Prostate gland (tissue), 2 donors: Measurements from ENCODE around the gene ZNF322. TPM values are rescaled to one million over a fixed set of nuclear protein-coding genes. Genes with fewer than 3 reads are reported as not detected.

Experiments used
- DNase-seq: peaks from one replicate; pipeline ENCODE4 v3.0.0-alpha.2; 2019; ENCODE audit warnings: low spot score
- H3K27ac ChIP-seq, 2 donors: fragments of 200-600 bp; sonication (generic); 2 replicates each; pipeline ENCODE4 v1.5.1; 2017 to 2019
- H3K27me3 ChIP-seq: fragments of 200-600 bp; sonication (generic); replicated peaks from 2 replicates; pipeline ENCODE4 v1.5.1; 2019; ENCODE audit not compliant: insufficient read depth
- H3K36me3 ChIP-seq, 2 donors: fragments of 200-600 bp; sonication (generic); 1 replicate in 1 of 2; 2 replicates in 1 of 2; pipeline versions ENCODE4 v1.5.1 to v1.8.1; 2017 to 2019
- H3K4me1 ChIP-seq: fragments of 200-600 bp; sonication (generic); replicated peaks from 2 replicates; pipeline ENCODE4 v1.5.1; 2019
- H3K4me3 ChIP-seq, 2 donors: fragments of 200-600 bp; sonication (generic); 2 replicates each; pipeline ENCODE4 v1.5.1; 2017 to 2019
- H3K9me3 ChIP-seq: fragments of 200-600 bp; sonication (generic); 2 replicates; pipeline ENCODE4 v1.5.1; 2017
- CTCF ChIP-seq, 4 experiments: fragments of 200-600 bp in 2 of 4; fragments of 450-650 bp in 2 of 4; sonication (generic) in 2 of 4; IDR thresholded peaks; 1 replicate in 3 of 4; 2 replicates in 1 of 4; pipeline ENCODE4 v1.5.1; 2016 to 2019; ENCODE audit warnings: antibody characterized with exemption in 4 of 4, mild to moderate bottlenecking in 2 of 4, moderate library complexity in 2 of 4
- POLR2A ChIP-seq: fragments of 450-650 bp; IDR thresholded peaks from one replicate; pipeline ENCODE4 v1.6.1; 2016; ENCODE audit warnings: antibody characterized with exemption, mild to moderate bottlenecking
- POLR2AphosphoS5 ChIP-seq: sonication (generic); formaldehyde crosslinking; IDR thresholded peaks from one replicate; pipeline ENCODE4 v1.6.1; 2017; ENCODE audit warnings: antibody characterized with exemption
- WGBS: methylation state at CpG from one replicate; pipeline ENCODE4 v1.1.5; 2018; 5-methylcytosine and 5-hydroxymethylcytosine counted together
- intact Hi-C: fragments of 100-400 bp; cut with DNase I; formaldehyde crosslinking; loops from one replicate; pipeline ENCODE4 v1.14.2; 2022
- total RNA-seq, 2 donors: library from RNA; depleted of rRNA; stranded (reverse); fragments of >200 nt; gene quantifications; one replicate each; pipeline ENCODE4 v1.1.0, GENCODE V29; 2016

Gene ZNF322
- total RNA-seq, 2 donors from 2014 or later = 25.2 to 31.7 TPM

- intact Hi-C loops = loop anchor here (2.0 kb wide), 1 partner anchor 251 kb away; no protein-coding TSS in a partner anchor
- H3K27me3 ChIP-seq = no peaks in the 10 kb centered on the region
Observed at GRCh38 chr6:26593278-26594130, 66.0 kb downstream of the ZNF322 start.

GRCh38 chr6:26592649-26593048 is 66.9 kb downstream of the ZNF322 start:
- TF ChIP-seq CTCF (IDR thresholded peaks at IDR 0.05) (no peak), POLR2AphosphoS5 (no peak), POLR2A (no peak)
- Histone ChIP-seq H3K4me3 (no peak overlapping the region), H3K36me3 (no peaks in the 10 kb centered on the region), H3K4me1 (peaks cover under 1% of the 10 kb centered on the region), H3K27me3 (no peaks in the 10 kb centered on the region), H3K27ac (no peak overlapping the region), H3K9me3 (no peaks in the 10 kb centered on the region)
- no peak for DNase-seq
- WGBS = 53% methylated on average over 4 of the region's 4 CpGs
- intact Hi-C loops = no loop called here

More at GRCh38 chr6:26593278-26594130, 66.0 kb downstream of the ZNF322 start:
- 36% methylated on average over 20 of the region's 20 CpGs for WGBS
- H3K4me1 ChIP-seq = peaks cover 7% of the 10 kb centered on the region
- no peak overlapping the region for H3K27ac ChIP-seq
- no peak overlapping the region for H3K4me3 ChIP-seq
- no peak for TF ChIP-seq POLR2A
- DNase-seq = no peak
- no peaks in the 10 kb centered on the region for H3K9me3 ChIP-seq
- no peaks in the 10 kb centered on the region for H3K36me3 ChIP-seq

- TF ChIP-seq POLR2A = no peak
- no peak for TF ChIP-seq POLR2AphosphoS5
- no peak for TF ChIP-seq CTCF (IDR thresholded peaks at IDR 0.05)
- WGBS = 94% methylated on average over 21 of the region's 21 CpGs
- no peaks in the 10 kb centered on the region for H3K36me3 ChIP-seq
- no peak overlapping the region for H3K27ac ChIP-seq
- H3K9me3 ChIP-seq = no peaks in the 10 kb centered on the region
- H3K4me3 ChIP-seq = no peak overlapping the region
- H3K4me1 ChIP-seq = no peaks in the 10 kb centered on the region
- intact Hi-C loops = no loop called here
- H3K27me3 ChIP-seq = no peaks in the 10 kb centered on the region
- DNase-seq = no peak
Observed at GRCh38 chr6:26588965-26589364, 70.6 kb downstream of the ZNF322 start.

Other genes starting within 250 kb of the ZNF322 start
- gene BTN3A3, start 219.2 kb downstream of the ZNF322 start, total RNA-seq = 10 to 100 TPM; 12.2 to 12.4 TPM
- gene BTN2A1, start 201.8 kb downstream of the ZNF322 start, total RNA-seq = 10 to 100 TPM; 11.5 to 24.1 TPM
- under 1 TPM in 1 of 2 donors, not detected in 1; 0.23 TPM for gene BTN1A1, start 159.4 kb downstream of the ZNF322 start, total RNA-seq
- 10 to 100 TPM; 53.5 to 83.0 TPM for gene HMGN4, start 121.4 kb downstream of the ZNF322 start, total RNA-seq
- gene ABT1, start 62.8 kb downstream of the ZNF322 start, total RNA-seq = 10 to 100 TPM; 15.7 to 19.7 TPM